HEK293T (cell line): Measurements from ENCODE around the gene ZNF613.

Source experiments
- FOXM1 ChIP-seq: fragments of 450-650 bp; IDR thresholded peaks from 2 replicates; pipeline ENCODE4 v1.6.1; 2017; ENCODE audit warnings: mild to moderate bottlenecking, borderline replicate concordance
- HDGF ChIP-seq: fragments of 450-650 bp; IDR thresholded peaks from 2 replicates; pipeline ENCODE4 v1.6.1; 2017; ENCODE audit warnings: antibody characterized with exemption, borderline replicate concordance
- L3MBTL2 ChIP-seq: fragments of 450-650 bp; conservative IDR thresholded peaks from 2 replicates; pipeline ENCODE4 v1.6.1; 2016; ENCODE audit warnings: mild to moderate bottlenecking
- LEF1 ChIP-seq: fragments of 450-650 bp; IDR thresholded peaks from 2 replicates; pipeline ENCODE4 v1.6.1; 2017; ENCODE audit warnings: mild to moderate bottlenecking, borderline replicate concordance
- NFRKB ChIP-seq: fragments of 450-650 bp; IDR thresholded peaks from 2 replicates; pipeline ENCODE4 v1.6.1; 2016; ENCODE audit warnings: mild to moderate bottlenecking, moderate library complexity
- SP1 ChIP-seq: fragments of 450-650 bp; IDR thresholded peaks from 2 replicates; pipeline ENCODE4 v1.6.1; 2017

DNA sequence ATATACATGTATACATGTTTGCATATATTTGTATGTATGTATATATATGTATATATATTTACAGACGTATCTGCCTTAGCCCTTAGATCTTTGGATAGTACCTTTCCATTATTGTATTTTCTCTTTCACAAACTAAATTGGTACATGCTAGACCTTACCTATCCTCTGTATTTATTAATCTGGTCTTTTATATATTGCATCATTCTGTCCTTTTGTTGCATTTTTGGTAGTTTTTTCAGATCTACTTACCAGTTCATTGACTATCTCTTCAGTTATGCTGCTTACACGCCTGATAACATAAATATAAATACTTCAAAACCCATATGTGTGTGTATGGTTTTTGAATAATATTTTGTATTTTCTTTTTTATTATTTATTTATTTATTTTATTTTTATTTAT, 11.7 kb downstream of the ZNF613 start:
- no peak for TF ChIP-seq SP1
- no peak for TF ChIP-seq LEF1
- no peak for TF ChIP-seq HDGF
- no peak for TF ChIP-seq FOXM1
- no peak for TF ChIP-seq L3MBTL2
- TF ChIP-seq NFRKB, result no peak
